ENCODE data around the gene KCTD6. TPM values are rescaled to one million over a fixed set of nuclear protein-coding genes. Genes with fewer than 3 reads are reported as not detected.

Gene KCTD6
- total RNA-seq, 4 donors from 2014 or later: 13.1 to 17.8 (median 16.3) TPM

- Histone ChIP-seq H3K4me1 (peaks cover 0 to 37% (median 11%) of the 10 kb centered on the region in 3 donors), H3K27ac (no peak overlapping the region), H3K9me3 (no peaks in the 10 kb centered on the region), H3K4me3 (no peak overlapping the region), H3K27me3 (no peaks in the 10 kb centered on the region), H3K36me3 (peaks cover 0 to 78% of the 10 kb centered on the region in 2 donors)
- 80% methylated on average over 1 of the region's 7 CpGs; no CpG with 5 or more reads in 1 of the 2 donors for WGBS, 2 donors (ENCODE audit: low coverage in 1 of 2)
- TF ChIP-seq POLR2A (IDR thresholded peaks at IDR 0.05): no peak
- no peak for TF ChIP-seq EP300 (IDR thresholded peaks at IDR 0.05)
- TF ChIP-seq, protein P1, sequence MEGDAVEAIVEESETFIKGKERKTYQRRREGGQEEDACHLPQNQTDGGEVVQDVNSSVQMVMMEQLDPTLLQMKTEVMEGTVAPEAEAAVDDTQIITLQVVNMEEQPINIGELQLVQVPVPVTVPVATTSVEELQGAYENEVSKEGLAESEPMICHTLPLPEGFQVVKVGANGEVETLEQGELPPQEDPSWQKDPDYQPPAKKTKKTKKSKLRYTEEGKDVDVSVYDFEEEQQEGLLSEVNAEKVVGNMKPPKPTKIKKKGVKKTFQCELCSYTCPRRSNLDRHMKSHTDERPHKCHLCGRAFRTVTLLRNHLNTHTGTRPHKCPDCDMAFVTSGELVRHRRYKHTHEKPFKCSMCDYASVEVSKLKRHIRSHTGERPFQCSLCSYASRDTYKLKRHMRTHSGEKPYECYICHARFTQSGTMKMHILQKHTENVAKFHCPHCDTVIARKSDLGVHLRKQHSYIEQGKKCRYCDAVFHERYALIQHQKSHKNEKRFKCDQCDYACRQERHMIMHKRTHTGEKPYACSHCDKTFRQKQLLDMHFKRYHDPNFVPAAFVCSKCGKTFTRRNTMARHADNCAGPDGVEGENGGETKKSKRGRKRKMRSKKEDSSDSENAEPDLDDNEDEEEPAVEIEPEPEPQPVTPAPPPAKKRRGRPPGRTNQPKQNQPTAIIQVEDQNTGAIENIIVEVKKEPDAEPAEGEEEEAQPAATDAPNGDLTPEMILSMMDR (IDR thresholded peaks at IDR 0.05): no peak
- no peak for TF ChIP-seq POLR2AphosphoS5 (IDR thresholded peaks at IDR 0.05)
- ATAC-seq: no peak
These were observed 39.7 kb downstream of the KCTD6 start for GRCh38 chr3:58531555-58531954.

DNA sequence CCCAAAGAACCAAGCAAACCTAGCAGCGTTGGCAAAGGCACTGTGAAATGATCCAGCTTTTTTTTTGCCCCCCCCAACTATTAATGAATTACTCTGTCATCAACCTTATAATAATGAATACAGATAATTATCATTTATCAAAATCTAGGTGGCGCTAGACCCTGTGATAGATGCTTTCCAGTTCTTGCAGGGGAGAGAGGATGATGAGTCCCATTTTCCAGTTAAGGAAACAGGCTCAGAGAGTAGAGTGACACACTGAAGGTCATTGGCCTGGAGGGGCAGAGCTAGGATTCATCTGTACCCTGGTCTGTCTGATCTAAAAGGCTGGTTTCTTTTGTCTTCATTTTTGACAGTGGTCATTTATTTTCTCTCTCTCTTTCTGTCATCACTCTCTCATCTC, 40.1 kb downstream of the KCTD6 start:
- H3K27ac ChIP-seq: no peak overlapping the region
- ATAC-seq: no peak
- peaks cover 0 to 74% of the 10 kb centered on the region in 2 donors for H3K36me3 ChIP-seq
- H3K4me1 ChIP-seq: peaks cover 0 to 41% (median 15%) of the 10 kb centered on the region in 3 donors
- TF ChIP-seq, protein P1 (IDR thresholded peaks at IDR 0.05): no peak
- TF ChIP-seq POLR2A (IDR thresholded peaks at IDR 0.05) (no peak), EP300 (IDR thresholded peaks at IDR 0.05) (no peak), POLR2AphosphoS5 (IDR thresholded peaks at IDR 0.05) (no peak)
- H3K4me3 ChIP-seq: no peak overlapping the region
- H3K9me3 ChIP-seq: no peaks in the 10 kb centered on the region
- no peaks in the 10 kb centered on the region for H3K27me3 ChIP-seq
- 86 to 100% methylated on average over 1 of the region's 2 CpGs for WGBS, 2 donors (ENCODE audit: low coverage in 1 of 2)

GRCh38 chr3:58532794-58533220, 40.9 kb downstream of the KCTD6 start:
- H3K4me3 ChIP-seq: no peak overlapping the region
- no peaks in the 10 kb centered on the region for H3K9me3 ChIP-seq
- H3K36me3 ChIP-seq: peaks cover 0 to 66% of the 10 kb centered on the region in 2 donors
- no peaks in the 10 kb centered on the region for H3K27me3 ChIP-seq
- peak; percentile 63 for ATAC-seq
- peaks cover 0 to 49% (median 23%) of the 10 kb centered on the region in 3 donors for H3K4me1 ChIP-seq
- WGBS, 2 donors (ENCODE audit: low coverage in 1 of 2): 0% methylated on average over 7 of the region's 11 CpGs; no CpG with 5 or more reads in 1 of the 2 donors
- TF ChIP-seq, protein P1 (IDR thresholded peaks at IDR 0.05): peak; percentile 84 to 92 (median 88)
- TF ChIP-seq POLR2AphosphoS5 (IDR thresholded peaks at IDR 0.05): peak; percentile 9
- TF ChIP-seq POLR2A (IDR thresholded peaks at IDR 0.05): no peak
- H3K27ac ChIP-seq: peak overlapping the region in 1 of 4 donors; percentile 7

GRCh38 chr3:58534592-58535494, 42.9 kb downstream of the KCTD6 start:
- no peak overlapping the region for H3K27ac ChIP-seq

More at GRCh38 chr3:58534592-58535494, 42.9 kb downstream of the KCTD6 start:
- Histone ChIP-seq H3K36me3 (peaks cover 0 to 48% of the 10 kb centered on the region in 2 donors), H3K4me3 (no peak overlapping the region), H3K27me3 (no peaks in the 10 kb centered on the region), H3K9me3 (no peaks in the 10 kb centered on the region), H3K4me1 (peaks cover 0 to 41% (median 23%) of the 10 kb centered on the region in 3 donors)
- ATAC-seq: no peak
- TF ChIP-seq EP300 (IDR thresholded peaks at IDR 0.05): no peak
- TF ChIP-seq, protein P1 (IDR thresholded peaks at IDR 0.05): no peak
- 99 to 100% methylated on average over 3 to 8 of the region's 9 CpGs for WGBS, 2 donors (ENCODE audit: low coverage in 1 of 2)

Measured in gastroesophageal sphincter (tissue), 4 donors.